Type B pancreatic cell (in vitro differentiated cells): ENCODE measurements around the gene JAK1. TPM values are rescaled to one million over a fixed set of nuclear protein-coding genes. Genes with fewer than 3 reads are reported as not detected.

Experiments
- DNase-seq: peaks from one replicate; pipeline ENCODE4 v3.0.0; 2021; ENCODE audit warnings: mixed read lengths; ENCODE audit not compliant: unreplicated experiment; ENCODE audit errors: extremely low spot score
- H3K27ac Mint-ChIP-seq: 2 replicates; pipeline ENCODE4 v1.8.0; 2021; ENCODE audit warnings: mild to moderate bottlenecking, mixed read lengths
- H3K27me3 Mint-ChIP-seq: 2 replicates; pipeline ENCODE4 v1.8.0; 2021; ENCODE audit warnings: mixed read lengths
- H3K36me3 Mint-ChIP-seq: 2 replicates; pipeline ENCODE4 v1.8.0; 2021; ENCODE audit warnings: mixed read lengths
- H3K4me1 Mint-ChIP-seq: one replicate; pipeline ENCODE4 v1.8.0; 2021; ENCODE audit warnings: mixed read lengths; ENCODE audit not compliant: unreplicated experiment
- H3K4me3 Mint-ChIP-seq: 2 replicates; pipeline ENCODE4 v1.8.0; 2021; ENCODE audit warnings: mild to moderate bottlenecking, mixed read lengths
- H3K9me3 Mint-ChIP-seq: 2 replicates; pipeline ENCODE4 v1.8.0; 2021; ENCODE audit warnings: mixed read lengths
- total RNA-seq: library from RNA; stranded (reverse); gene quantifications from 2 replicates; pipeline ENCODE4 v1.2.1, GENCODE V29; 2021; ENCODE audit warnings: low replicate concordance
- TF ChIP-seq, protein P1 (sequence below): fragments of 200-600 bp; sonication (generic); conservative IDR thresholded peaks from 2 replicates; pipeline ENCODE4 v1.5.0; 2021; ENCODE audit warnings: antibody characterized with exemption, mild to moderate bottlenecking

JAK1 gene
- total RNA-seq, 1 donor from 2014 or later, result 54.8 TPM

DNA sequence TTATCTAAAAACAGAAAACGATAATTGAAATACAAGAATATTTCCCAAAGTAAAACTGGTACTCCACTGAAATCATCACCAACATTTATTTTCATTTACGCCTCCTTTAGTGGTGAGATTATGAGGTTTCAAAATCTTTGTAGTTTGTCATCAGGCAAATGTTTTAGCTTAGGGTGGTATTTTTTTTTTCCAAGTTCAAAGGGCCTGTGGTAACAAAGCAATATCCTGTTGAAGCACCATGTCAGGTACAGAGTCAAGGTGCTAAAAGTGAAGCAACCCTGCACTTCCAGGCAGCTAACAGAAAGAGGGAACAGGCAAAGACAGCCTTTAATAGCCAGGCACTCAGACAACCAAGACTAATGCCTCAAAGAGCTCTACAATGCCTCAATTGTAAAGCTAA, 89.2 kb downstream of the JAK1 start:
- H3K4me1 Mint-ChIP-seq, result no peaks in the 10 kb centered on the region
- peaks cover 26% of the 10 kb centered on the region for H3K36me3 Mint-ChIP-seq
- no peak for DNase-seq
- no peak overlapping the region for H3K4me3 Mint-ChIP-seq
- no peaks in the 10 kb centered on the region for H3K27me3 Mint-ChIP-seq
- no peak overlapping the region for H3K27ac Mint-ChIP-seq
- TF ChIP-seq, protein P1, sequence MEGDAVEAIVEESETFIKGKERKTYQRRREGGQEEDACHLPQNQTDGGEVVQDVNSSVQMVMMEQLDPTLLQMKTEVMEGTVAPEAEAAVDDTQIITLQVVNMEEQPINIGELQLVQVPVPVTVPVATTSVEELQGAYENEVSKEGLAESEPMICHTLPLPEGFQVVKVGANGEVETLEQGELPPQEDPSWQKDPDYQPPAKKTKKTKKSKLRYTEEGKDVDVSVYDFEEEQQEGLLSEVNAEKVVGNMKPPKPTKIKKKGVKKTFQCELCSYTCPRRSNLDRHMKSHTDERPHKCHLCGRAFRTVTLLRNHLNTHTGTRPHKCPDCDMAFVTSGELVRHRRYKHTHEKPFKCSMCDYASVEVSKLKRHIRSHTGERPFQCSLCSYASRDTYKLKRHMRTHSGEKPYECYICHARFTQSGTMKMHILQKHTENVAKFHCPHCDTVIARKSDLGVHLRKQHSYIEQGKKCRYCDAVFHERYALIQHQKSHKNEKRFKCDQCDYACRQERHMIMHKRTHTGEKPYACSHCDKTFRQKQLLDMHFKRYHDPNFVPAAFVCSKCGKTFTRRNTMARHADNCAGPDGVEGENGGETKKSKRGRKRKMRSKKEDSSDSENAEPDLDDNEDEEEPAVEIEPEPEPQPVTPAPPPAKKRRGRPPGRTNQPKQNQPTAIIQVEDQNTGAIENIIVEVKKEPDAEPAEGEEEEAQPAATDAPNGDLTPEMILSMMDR, result no peak
- H3K9me3 Mint-ChIP-seq, result no peaks in the 10 kb centered on the region

DNA sequence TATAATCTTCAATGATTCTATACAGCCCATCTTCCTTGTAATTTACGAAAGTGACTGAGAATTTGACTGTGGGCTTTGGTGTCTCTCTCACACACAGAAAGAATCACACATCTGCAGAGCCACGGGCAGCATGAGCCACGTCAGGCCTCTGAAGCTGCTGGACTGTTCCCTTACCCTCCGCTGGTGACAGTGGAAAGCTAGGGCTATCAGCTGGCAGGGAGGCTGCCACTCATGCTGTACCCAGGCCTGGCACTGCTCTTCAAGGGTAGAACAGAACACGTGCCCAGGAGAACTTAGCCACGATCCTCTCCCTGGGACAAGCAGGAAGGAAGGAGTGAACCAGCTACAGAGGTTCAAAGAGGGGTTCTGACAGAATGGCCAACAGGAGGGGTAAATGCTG, 90.7 kb downstream of the JAK1 start:
- H3K4me3 Mint-ChIP-seq, result no peak overlapping the region
- H3K27me3 Mint-ChIP-seq, result no peaks in the 10 kb centered on the region
- H3K9me3 Mint-ChIP-seq, result no peaks in the 10 kb centered on the region
- no peak overlapping the region for H3K27ac Mint-ChIP-seq
- peaks cover 39% of the 10 kb centered on the region for H3K36me3 Mint-ChIP-seq
- DNase-seq, result no peak
- TF ChIP-seq, protein P1, result no peak
- H3K4me1 Mint-ChIP-seq, result no peaks in the 10 kb centered on the region

DNA sequence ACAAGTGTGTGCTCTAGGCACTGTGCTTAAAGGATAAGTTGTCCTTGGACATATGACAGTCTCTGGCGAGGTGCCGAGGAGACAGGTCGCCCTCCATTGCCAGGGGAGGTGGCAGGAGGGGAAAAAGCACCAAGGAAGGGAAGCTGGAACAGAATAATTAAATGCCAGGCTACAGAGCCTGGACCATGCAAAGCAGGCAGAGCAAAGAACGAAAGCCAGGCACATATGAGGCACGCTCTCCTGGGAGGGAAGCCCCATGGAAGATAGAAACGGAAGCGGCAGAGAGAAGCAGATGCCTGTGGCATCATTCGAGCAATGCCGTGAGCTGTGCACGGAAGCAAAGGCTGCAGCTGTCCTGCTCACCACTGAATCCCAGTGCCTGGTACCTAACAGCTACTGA, 91.2 kb downstream of the JAK1 start:
- H3K4me3 Mint-ChIP-seq, result no peak overlapping the region
- no peak for DNase-seq
- no peaks in the 10 kb centered on the region for H3K4me1 Mint-ChIP-seq
- H3K36me3 Mint-ChIP-seq, result peaks cover 39% of the 10 kb centered on the region
- H3K9me3 Mint-ChIP-seq, result no peaks in the 10 kb centered on the region
- H3K27ac Mint-ChIP-seq, result no peak overlapping the region
- no peaks in the 10 kb centered on the region for H3K27me3 Mint-ChIP-seq
- TF ChIP-seq, protein P1, result no peak

DNA sequence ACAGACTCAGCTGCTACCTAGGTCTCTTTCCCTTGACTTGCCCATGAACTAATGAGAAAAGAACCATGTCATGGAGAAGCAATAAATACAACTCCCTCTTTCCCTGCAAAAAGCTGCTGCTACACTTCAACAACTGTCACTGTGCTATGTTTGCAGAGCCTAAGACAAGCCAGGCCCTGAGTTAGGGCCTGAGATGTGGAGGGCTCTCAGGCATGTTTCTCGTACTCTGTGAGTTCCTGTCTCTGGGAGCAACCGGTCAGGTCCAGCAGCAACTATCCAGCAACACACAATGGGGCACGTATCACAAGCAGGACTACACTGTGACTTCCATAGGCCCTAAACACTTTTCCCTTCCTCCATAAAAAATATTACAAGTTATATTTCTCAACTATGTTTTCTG, 91.7 kb downstream of the JAK1 start:
- Mint-ChIP-seq H3K27ac (no peak overlapping the region), H3K9me3 (no peaks in the 10 kb centered on the region), H3K4me3 (no peak overlapping the region), H3K27me3 (no peaks in the 10 kb centered on the region), H3K36me3 (peaks cover 39% of the 10 kb centered on the region), H3K4me1 (no peaks in the 10 kb centered on the region)
- TF ChIP-seq, protein P1, result no peak
- DNase-seq, result no peak

DNA sequence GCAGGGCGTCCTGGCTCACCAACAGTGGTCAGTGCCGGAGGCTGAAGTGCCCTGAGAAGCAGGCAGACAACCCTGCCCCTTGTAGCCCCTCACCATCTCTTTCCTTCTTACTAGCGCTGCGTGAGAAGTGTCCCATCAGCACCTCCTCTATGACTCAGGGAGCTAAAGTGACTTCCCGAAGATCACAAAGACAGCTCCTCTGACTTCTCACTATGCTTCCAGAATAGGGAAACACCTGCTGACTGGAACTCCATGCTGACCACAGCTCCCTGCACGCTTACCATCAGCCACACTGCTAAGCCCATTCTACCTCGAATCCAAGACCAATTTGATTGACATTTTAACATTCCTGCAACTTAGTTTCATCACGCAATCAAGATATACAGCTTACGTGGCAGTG, 92.8 kb downstream of the JAK1 start:
- Mint-ChIP-seq H3K36me3 (peaks cover 44% of the 10 kb centered on the region), H3K27ac (no peak overlapping the region), H3K4me1 (no peaks in the 10 kb centered on the region)

DNA sequence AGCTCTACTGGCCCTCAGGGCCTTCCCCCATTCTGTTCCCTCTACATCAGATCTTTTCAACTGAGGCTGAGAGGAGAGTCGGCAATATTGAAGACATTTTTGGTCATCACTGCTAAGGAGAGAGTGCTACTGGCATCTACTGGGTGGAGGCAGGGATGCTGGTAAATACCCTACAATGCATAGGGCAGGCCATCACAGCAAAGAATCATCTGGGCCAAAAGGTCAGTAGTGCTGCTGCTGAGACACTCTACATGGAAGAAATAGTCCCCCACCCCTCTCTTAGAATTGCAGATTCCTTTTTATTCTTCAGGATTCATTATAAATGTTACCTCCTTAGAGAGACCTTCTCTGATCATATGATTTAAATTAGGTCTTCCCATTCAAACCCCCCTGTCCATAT, 94.3 kb downstream of the JAK1 start:
- Mint-ChIP-seq H3K27me3 (no peaks in the 10 kb centered on the region), H3K4me3 (no peak overlapping the region), H3K27ac (no peak overlapping the region), H3K4me1 (no peaks in the 10 kb centered on the region), H3K9me3 (no peaks in the 10 kb centered on the region), H3K36me3 (peaks cover 48% of the 10 kb centered on the region)
- no peak for DNase-seq
- TF ChIP-seq, protein P1, result no peak

More for the DNA sequence above, 92.8 kb downstream of the JAK1 start:
- H3K9me3 Mint-ChIP-seq, result no peaks in the 10 kb centered on the region
- no peaks in the 10 kb centered on the region for H3K27me3 Mint-ChIP-seq
- DNase-seq, result no peak
- TF ChIP-seq, protein P1, result no peak
- no peak overlapping the region for H3K4me3 Mint-ChIP-seq
